AG10803 (cell line): Measurements from ENCODE around the gene UROC1.

ENCODE experiments used
- DNase-seq: peaks from one replicate; pipeline ENCODE4 v3.0.0; 2010; ENCODE audit warnings: low read depth
- H3K4me3 ChIP-seq: 2 replicates; pipeline ENCODE4 v1.5.1; 2011; ENCODE audit warnings: mild to moderate bottlenecking, low read length, control low read depth
- TF ChIP-seq, protein P1 (sequence below): conservative IDR thresholded peaks from 2 replicates; pipeline ENCODE4 v1.5.1; 2011; ENCODE audit warnings: mild to moderate bottlenecking, low read length, control low read depth, inconsistent platforms

The UROC1 gene

DNA sequence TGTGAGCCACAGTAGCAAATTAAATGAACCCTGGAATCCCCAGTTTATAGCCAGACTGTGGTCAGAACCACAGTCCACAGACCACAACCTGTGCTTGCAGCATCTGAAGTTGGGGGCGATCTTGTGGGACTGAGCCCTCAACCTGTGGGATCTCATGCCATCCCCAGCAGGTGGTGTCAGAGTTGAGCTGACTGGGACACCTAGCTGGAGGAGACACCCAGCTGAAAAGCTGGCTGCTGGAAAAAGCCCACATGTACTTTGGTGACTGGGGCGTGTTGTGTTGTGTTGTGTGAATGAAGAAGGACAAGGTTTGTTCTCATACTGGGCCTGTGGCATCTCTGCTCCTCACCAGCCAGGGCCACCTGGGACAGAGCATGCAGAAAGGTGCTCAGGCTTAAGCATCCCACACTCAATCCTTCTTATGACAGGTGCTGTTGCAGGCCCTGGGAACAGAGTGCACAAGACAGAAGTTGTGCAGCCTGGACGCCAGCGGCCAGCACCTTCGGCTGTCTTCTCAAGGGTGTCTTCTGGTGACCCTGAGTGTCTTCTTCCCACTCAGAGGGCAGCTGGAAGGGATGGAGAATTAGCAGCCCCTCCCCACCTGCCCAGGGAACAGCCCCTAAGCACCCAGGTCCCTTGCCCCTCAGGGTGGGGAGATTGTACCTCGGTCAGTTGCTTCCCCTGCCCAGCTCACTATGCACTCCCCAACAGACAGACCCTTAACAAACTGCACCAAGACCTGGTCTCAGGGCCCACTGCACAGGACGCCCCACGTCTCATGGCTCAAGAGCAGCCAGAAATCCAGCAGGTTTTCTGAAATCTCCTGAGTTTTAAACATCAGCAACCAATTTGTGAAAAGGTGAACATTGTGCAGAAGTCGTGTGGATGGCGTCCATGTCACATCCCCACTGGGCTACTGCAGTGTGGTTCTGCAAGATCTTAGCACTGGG, 2.2 kb upstream of the UROC1 start:
- TF ChIP-seq, protein P1, sequence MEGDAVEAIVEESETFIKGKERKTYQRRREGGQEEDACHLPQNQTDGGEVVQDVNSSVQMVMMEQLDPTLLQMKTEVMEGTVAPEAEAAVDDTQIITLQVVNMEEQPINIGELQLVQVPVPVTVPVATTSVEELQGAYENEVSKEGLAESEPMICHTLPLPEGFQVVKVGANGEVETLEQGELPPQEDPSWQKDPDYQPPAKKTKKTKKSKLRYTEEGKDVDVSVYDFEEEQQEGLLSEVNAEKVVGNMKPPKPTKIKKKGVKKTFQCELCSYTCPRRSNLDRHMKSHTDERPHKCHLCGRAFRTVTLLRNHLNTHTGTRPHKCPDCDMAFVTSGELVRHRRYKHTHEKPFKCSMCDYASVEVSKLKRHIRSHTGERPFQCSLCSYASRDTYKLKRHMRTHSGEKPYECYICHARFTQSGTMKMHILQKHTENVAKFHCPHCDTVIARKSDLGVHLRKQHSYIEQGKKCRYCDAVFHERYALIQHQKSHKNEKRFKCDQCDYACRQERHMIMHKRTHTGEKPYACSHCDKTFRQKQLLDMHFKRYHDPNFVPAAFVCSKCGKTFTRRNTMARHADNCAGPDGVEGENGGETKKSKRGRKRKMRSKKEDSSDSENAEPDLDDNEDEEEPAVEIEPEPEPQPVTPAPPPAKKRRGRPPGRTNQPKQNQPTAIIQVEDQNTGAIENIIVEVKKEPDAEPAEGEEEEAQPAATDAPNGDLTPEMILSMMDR = no peak
- H3K4me3 ChIP-seq = no peak overlapping the region
- DNase-seq = no peak

GRCh38 chr3:126518779-126519177, 1.2 kb upstream of the UROC1 start:
- H3K4me3 ChIP-seq = no peak overlapping the region
- DNase-seq = no peak
- TF ChIP-seq, protein P1 = no peak

DNA sequence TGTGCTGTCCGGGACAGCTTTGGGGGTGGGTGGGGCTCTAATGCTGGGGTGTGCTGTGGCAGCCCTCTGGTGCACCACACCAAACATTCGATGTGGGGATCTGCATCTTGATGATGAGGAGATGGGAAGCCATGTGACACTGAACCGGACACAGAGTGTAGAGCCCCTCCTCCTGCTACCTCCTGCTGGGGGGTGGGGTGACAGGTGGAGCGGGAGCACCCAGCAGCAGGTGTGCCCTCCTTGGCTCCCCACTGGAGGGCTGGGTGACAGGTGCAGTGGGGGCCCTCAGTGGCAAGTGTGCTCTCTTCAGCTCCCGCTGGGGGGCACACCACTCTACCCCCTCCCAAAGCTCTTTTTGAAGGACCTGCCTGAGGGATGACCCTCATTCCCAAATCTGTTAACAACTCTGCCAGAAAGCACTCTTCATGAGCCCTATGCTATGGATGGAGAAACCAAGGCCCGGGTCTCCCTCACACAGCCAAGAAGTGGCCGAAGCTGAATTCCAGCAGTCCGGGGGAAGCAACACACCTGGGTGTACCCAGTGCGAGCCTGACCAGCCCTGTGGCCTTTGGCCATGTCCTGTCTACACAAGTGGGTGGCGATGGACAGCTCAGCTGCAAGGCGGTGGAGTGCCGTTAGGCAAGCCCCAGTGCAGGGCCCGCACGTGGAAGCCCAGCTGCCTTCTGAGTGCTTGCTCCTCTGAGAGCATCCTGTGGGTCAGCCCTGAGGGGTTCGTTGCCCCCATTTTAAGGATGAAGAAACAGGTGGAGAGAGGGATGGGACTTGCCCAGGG, 609 bp upstream of the UROC1 start:
- no peak overlapping the region for H3K4me3 ChIP-seq
- DNase-seq = no peak
- TF ChIP-seq, protein P1 = no peak

DNA sequence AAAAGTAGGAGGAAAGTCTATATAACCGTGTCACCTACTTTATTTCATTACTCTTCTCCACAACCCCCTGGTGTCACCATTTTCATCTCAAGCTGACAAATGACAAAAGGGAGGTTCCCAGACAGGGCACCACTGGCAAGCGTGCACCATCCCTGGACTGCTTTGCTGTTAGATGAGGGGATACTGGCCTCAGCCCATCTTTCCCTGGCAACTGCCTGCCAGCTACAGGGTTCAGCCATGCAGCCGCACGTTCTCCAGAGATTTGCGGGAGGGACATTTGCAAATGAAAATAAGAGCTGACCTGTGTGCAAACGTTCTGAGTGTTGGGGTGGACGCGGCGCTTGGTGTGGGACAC, 660 bp downstream of the UROC1 start:
- no peak overlapping the region for H3K4me3 ChIP-seq
- no peak for DNase-seq
- TF ChIP-seq, protein P1 = no peak

DNA sequence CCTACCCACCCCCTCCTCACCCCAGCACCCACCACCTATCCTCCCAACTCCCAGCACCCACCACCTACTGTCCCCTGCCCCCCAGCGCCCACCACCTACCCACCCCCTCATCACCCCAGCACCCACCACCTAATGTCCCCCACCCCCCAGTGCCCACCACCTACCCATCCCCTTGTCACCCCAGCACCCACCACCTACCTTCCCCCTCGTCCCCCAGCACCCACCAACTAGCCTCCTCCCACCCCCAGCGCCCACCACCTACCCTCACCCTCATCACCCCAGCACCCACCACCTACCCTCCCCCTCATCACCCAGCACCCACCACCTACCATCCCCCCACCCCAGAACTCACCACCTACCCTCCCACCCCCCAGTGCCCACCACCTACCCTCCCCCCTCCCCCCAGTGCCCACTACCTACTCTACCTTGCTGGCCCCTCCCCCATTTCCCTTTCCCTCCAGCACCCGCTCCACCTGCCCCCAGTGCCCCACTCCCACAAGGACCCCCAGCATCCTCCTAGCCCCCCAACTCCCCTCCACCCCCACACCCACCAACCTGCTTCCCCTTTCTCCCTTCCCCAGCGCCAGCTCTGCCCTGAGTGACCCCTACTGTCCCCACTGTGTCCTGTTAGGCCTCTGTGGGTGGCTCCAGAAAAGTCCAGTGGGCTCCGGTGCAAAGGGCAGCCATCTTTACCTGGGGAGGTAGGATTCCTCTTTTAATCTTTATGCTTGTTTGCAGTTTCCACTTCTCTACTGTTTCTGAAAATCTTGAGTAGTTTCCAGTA, 1.2 kb downstream of the UROC1 start:
- H3K4me3 ChIP-seq = no peak overlapping the region
- DNase-seq = no peak
- TF ChIP-seq, protein P1 = no peak

DNA sequence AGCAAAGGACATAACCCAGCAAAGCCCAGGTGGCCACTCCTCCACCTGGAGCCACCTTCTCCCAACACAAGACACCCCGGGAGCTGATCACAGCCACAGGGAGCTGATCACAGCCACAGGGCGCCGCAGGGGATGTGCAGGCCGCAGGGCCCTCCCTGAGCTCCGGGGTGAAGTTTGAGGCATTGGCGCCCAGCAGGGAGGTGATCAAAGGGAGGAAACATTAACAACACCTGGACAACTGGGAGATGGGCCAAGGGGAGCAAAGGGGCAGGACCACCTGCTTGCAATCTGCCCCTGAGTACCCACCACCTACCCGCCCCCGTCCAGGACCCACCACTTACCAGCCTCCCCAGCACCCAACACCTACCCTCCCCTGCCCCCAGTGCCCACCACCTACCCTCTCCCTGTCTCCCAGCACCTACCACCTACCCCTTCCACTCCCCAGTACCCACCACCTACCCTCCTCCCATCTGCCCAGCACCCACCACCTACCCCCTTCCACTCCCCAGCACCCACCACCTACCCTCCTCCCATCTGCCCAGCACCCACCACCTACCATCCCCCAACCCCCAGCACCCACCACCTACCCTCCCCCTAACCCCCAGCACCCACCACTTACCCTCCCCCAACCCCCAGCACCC, 2.4 kb downstream of the UROC1 start:
- TF ChIP-seq, protein P1 = no peak

More for the DNA sequence above, 2.4 kb downstream of the UROC1 start:
- H3K4me3 ChIP-seq = no peak overlapping the region
- no peak for DNase-seq
